ENCODE results near the gene MTHFSD.

MTHFSD gene

DNA sequence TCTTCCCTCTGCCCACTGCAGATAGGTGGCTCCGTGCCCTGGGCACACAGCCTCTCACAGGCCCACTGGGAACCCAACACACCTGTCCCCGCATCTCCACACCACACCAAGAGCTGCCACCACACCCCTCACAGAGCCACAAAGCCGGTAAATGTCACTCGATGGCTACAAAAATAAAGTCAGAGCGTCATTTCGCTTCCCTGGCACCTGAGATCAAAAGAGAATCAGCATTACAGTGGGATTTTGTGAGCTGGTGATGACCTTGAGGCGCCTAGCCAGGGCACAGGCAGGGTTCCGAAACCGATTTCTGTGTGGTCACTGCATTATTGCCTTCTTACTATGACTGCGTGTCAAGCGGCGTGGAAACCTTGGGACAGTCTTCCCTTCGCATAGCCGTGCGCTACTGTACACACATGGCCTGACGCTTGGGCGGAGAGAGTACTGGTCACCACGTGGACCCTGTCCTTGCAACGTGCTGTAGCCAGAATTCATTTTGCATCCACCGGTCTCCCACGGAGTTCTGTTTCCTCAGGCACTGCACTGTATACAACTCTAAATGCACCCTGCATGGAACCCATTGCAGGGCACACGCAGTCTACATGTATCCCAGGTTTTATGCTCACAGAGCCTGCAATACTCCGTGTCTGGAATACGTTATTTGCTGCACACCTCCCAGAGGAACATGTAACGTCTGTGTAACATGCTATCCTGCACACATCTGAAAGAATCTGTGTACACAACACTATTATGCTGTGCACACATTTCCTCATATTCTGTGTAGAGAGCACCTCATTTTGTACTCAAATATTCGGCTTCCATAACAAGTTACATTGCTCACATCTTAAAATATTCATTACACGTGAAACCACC lies 50.5 kb downstream of the MTHFSD start:
- ATAC-seq = no peak
- TF ChIP-seq TOX (CRISPR knock-in tag; IDR thresholded peaks at IDR 0.05; ENCODE audit: borderline replicate concordance) (no peak), ZNF565 (CRISPR knock-in tag; conservative IDR thresholded peaks at IDR 0.05; ENCODE audit: low read depth) (no peak), ZNF8 (CRISPR knock-in tag; IDR thresholded peaks at IDR 0.05) (no peak), RARB (CRISPR knock-in tag; IDR thresholded peaks at IDR 0.05) (no peak), BACH2 (CRISPR knock-in tag; IDR thresholded peaks at IDR 0.05; ENCODE audit: borderline replicate concordance) (no peak), ZNF70 (CRISPR knock-in tag; IDR thresholded peaks at IDR 0.05) (no peak), ZC3H10 (CRISPR knock-in tag; IDR thresholded peaks at IDR 0.05) (no peak), PPARA (CRISPR knock-in tag; IDR thresholded peaks at IDR 0.05; ENCODE audit: borderline replicate concordance) (no peak), ISL1 (CRISPR knock-in tag; IDR thresholded peaks at IDR 0.05) (no peak)
- TF ChIP-seq, protein P1, sequence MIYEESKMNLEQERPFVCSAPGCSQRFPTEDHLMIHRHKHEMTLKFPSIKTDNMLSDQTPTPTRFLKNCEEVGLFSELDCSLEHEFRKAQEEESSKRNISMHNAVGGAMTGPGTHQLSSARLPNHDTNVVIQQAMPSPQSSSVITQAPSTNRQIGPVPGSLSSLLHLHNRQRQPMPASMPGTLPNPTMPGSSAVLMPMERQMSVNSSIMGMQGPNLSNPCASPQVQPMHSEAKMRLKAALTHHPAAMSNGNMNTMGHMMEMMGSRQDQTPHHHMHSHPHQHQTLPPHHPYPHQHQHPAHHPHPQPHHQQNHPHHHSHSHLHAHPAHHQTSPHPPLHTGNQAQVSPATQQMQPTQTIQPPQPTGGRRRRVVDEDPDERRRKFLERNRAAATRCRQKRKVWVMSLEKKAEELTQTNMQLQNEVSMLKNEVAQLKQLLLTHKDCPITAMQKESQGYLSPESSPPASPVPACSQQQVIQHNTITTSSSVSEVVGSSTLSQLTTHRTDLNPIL (CRISPR knock-in tag; IDR thresholded peaks at IDR 0.05; ENCODE audit: low read depth) = no peak
- TF ChIP-seq, protein P2, sequence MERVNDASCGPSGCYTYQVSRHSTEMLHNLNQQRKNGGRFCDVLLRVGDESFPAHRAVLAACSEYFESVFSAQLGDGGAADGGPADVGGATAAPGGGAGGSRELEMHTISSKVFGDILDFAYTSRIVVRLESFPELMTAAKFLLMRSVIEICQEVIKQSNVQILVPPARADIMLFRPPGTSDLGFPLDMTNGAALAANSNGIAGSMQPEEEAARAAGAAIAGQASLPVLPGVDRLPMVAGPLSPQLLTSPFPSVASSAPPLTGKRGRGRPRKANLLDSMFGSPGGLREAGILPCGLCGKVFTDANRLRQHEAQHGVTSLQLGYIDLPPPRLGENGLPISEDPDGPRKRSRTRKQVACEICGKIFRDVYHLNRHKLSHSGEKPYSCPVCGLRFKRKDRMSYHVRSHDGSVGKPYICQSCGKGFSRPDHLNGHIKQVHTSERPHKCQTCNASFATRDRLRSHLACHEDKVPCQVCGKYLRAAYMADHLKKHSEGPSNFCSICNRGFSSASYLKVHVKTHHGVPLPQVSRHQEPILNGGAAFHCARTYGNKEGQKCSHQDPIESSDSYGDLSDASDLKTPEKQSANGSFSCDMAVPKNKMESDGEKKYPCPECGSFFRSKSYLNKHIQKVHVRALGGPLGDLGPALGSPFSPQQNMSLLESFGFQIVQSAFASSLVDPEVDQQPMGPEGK (CRISPR knock-in tag; IDR thresholded peaks at IDR 0.05; ENCODE audit: borderline replicate concordance) = no peak
- TF ChIP-seq, protein P3, sequence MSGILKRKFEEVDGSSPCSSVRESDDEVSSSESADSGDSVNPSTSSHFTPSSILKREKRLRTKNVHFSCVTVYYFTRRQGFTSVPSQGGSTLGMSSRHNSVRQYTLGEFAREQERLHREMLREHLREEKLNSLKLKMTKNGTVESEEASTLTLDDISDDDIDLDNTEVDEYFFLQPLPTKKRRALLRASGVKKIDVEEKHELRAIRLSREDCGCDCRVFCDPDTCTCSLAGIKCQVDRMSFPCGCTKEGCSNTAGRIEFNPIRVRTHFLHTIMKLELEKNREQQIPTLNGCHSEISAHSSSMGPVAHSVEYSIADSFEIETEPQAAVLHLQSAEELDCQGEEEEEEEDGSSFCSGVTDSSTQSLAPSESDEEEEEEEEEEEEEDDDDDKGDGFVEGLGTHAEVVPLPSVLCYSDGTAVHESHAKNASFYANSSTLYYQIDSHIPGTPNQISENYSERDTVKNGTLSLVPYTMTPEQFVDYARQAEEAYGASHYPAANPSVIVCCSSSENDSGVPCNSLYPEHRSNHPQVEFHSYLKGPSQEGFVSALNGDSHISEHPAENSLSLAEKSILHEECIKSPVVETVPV (CRISPR knock-in tag; IDR thresholded peaks at IDR 0.05) = no peak
- TF ChIP-seq, protein P4, sequence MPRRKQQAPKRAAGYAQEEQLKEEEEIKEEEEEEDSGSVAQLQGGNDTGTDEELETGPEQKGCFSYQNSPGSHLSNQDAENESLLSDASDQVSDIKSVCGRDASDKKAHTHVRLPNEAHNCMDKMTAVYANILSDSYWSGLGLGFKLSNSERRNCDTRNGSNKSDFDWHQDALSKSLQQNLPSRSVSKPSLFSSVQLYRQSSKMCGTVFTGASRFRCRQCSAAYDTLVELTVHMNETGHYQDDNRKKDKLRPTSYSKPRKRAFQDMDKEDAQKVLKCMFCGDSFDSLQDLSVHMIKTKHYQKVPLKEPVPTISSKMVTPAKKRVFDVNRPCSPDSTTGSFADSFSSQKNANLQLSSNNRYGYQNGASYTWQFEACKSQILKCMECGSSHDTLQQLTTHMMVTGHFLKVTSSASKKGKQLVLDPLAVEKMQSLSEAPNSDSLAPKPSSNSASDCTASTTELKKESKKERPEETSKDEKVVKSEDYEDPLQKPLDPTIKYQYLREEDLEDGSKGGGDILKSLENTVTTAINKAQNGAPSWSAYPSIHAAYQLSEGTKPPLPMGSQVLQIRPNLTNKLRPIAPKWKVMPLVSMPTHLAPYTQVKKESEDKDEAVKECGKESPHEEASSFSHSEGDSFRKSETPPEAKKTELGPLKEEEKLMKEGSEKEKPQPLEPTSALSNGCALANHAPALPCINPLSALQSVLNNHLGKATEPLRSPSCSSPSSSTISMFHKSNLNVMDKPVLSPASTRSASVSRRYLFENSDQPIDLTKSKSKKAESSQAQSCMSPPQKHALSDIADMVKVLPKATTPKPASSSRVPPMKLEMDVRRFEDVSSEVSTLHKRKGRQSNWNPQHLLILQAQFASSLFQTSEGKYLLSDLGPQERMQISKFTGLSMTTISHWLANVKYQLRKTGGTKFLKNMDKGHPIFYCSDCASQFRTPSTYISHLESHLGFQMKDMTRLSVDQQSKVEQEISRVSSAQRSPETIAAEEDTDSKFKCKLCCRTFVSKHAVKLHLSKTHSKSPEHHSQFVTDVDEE (CRISPR knock-in tag; IDR thresholded peaks at IDR 0.05) = no peak

DNA sequence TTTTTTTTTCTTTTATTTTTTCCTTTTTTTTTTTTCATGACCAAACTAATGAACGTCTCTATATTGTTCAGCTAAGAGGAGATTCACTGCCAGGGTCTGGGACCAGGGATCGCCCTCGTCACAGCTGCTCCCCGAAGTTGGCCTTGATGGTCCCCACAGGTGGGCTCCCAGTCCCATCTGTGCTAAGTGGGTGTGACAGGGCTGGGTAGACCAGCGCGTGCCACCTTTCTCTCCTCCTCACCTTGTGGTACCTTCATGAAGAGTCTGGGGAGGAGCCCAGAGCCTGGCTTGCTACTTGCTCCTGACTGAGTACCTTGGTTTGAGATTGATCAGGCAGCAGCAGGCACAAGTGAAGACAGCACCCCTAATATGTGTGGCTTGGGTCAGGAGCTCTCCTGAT lies 51.2 kb downstream of the MTHFSD start:
- ATAC-seq = no peak
- TF ChIP-seq ZNF8 (CRISPR knock-in tag; IDR thresholded peaks at IDR 0.05) (no peak), TOX (CRISPR knock-in tag; IDR thresholded peaks at IDR 0.05; ENCODE audit: borderline replicate concordance) (no peak), RARB (CRISPR knock-in tag; IDR thresholded peaks at IDR 0.05) (no peak), ISL1 (CRISPR knock-in tag; IDR thresholded peaks at IDR 0.05) (no peak), ARNTL (CRISPR knock-in tag; IDR thresholded peaks at IDR 0.05; ENCODE audit: borderline replicate concordance, low read depth) (no peak), ZNF565 (CRISPR knock-in tag; conservative IDR thresholded peaks at IDR 0.05; ENCODE audit: low read depth) (no peak), OSR1 (CRISPR knock-in tag; IDR thresholded peaks at IDR 0.05) (no peak), GLIS3 (CRISPR knock-in tag; IDR thresholded peaks at IDR 0.05) (no peak), ZFP30 (CRISPR knock-in tag; IDR thresholded peaks at IDR 0.05) (no peak), TCF4 (CRISPR knock-in tag; IDR thresholded peaks at IDR 0.05; ENCODE audit: borderline replicate concordance) (no peak)
- TF ChIP-seq, protein P4 (CRISPR knock-in tag; IDR thresholded peaks at IDR 0.05) = no peak
- TF ChIP-seq, protein P1 (CRISPR knock-in tag; IDR thresholded peaks at IDR 0.05; ENCODE audit: low read depth) = no peak
- TF ChIP-seq, protein P5, sequence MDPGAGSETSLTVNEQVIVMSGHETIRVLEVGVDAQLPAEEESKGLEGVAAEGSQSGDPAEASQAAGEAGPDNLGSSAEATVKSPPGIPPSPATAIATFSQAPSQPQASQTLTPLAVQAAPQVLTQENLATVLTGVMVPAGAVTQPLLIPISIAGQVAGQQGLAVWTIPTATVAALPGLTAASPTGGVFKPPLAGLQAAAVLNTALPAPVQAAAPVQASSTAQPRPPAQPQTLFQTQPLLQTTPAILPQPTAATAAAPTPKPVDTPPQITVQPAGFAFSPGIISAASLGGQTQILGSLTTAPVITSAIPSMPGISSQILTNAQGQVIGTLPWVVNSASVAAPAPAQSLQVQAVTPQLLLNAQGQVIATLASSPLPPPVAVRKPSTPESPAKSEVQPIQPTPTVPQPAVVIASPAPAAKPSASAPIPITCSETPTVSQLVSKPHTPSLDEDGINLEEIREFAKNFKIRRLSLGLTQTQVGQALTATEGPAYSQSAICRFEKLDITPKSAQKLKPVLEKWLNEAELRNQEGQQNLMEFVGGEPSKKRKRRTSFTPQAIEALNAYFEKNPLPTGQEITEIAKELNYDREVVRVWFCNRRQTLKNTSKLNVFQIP (CRISPR knock-in tag; IDR thresholded peaks at IDR 0.05; ENCODE audit: borderline replicate concordance, low read depth) = no peak
